AG04450 (cell line): ENCODE results near the gene LAX1. TPM values are rescaled to one million over a fixed set of nuclear protein-coding genes. Genes with fewer than 3 reads are reported as not detected.
"Not testable (repeated sequence)": the region's sequence is repeated elsewhere in the genome, so short reads cannot be mapped to it uniquely, and the experiment has no call there.

ENCODE experiments used
- CTCF ChIA-PET: fragments of 300-600, 350-600 bp; formaldehyde crosslinking; extraction: SDS; loops from one replicate; lab custom pipeline; 2022; ENCODE audit warnings: antibody characterized with exemption, inconsistent platforms; lab: Charles Lee
- POLR2A ChIA-PET: fragments of 350-600 bp; formaldehyde crosslinking; extraction: SDS; loops from one replicate; lab custom pipeline; 2021; ENCODE audit warnings: antibody characterized with exemption, inconsistent platforms; lab: Yijun Ruan, JAX
- DNase-seq: peaks from one replicate; pipeline ENCODE4 v3.0.0-alpha.2; 2011; ENCODE audit warnings: low read depth, low spot score
- H3K27ac ChIP-seq: one replicate; pipeline ENCODE4 v1.5.1; 2012; ENCODE audit warnings: low read depth, low read length, control low read depth
- H3K27me3 ChIP-seq: one replicate; pipeline ENCODE4 v1.6.0; 2012; ENCODE audit warnings: low read length; ENCODE audit not compliant: control insufficient read depth, insufficient read depth
- H3K4me3 ChIP-seq: 2 replicates; pipeline ENCODE4 v1.5.1; 2011; ENCODE audit warnings: mild to moderate bottlenecking, low read depth, low read length, control low read depth
- H3K9me3 ChIP-seq: 2 replicates; pipeline ENCODE4 v1.5.1; 2012; ENCODE audit warnings: low read length; ENCODE audit not compliant: control insufficient read depth, insufficient read depth
- CTCF ChIP-seq: IDR thresholded peaks from 2 replicates; pipeline ENCODE4 v1.5.1; 2011; ENCODE audit warnings: low read depth, low read length, control low read depth, inconsistent platforms
- polyA plus RNA-seq: library from polyadenylated mRNA; depleted of rRNA; stranded (reverse); fragments of >200 nt; gene quantifications from 2 replicates; pipeline ENCODE4 v1.2.3, GENCODE V29; 2011

LAX1 gene
- polyA plus RNA-seq, 1 experiment = not detected

- no peak overlapping the region for H3K27ac ChIP-seq
- POLR2A ChIA-PET = no interaction called here
Measured at GRCh38 chr1:203746281-203746680, 18.7 kb upstream of the LAX1 start.

DNA sequence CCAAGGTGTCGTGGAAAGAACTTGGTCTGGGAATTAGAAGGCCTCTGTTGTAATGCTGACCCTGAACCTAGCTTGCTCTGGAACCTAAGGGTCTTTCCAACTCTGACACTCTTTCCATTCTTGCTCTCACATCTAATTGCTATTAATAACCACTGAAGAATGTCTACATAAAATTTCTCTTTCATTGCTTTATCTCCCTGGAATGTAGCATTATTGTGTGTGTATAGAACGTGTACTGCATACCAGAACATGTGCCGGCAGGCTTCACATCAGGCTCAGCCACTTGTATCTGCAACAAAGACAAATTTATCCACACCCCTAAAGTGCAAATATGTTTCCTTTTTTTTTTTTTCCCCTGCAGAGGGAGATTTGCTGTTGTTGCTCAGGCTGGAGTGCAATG, 13.9 kb upstream of the LAX1 start:
- H3K27ac ChIP-seq = peak overlapping the region; percentile 52

More at GRCh38 chr1:203746281-203746680, 18.7 kb upstream of the LAX1 start:
- Histone ChIP-seq H3K27me3 (no peaks in the 10 kb centered on the region), H3K4me3 (no peak overlapping the region), H3K9me3 (no peaks in the 10 kb centered on the region)
- no peak for DNase-seq
- CTCF ChIA-PET = interaction anchor here (1.5 kb wide), 1 partner anchor 242 kb away, joined by 3 read pairs; no protein-coding TSS in a partner anchor
- TF ChIP-seq CTCF = no peak

DNA sequence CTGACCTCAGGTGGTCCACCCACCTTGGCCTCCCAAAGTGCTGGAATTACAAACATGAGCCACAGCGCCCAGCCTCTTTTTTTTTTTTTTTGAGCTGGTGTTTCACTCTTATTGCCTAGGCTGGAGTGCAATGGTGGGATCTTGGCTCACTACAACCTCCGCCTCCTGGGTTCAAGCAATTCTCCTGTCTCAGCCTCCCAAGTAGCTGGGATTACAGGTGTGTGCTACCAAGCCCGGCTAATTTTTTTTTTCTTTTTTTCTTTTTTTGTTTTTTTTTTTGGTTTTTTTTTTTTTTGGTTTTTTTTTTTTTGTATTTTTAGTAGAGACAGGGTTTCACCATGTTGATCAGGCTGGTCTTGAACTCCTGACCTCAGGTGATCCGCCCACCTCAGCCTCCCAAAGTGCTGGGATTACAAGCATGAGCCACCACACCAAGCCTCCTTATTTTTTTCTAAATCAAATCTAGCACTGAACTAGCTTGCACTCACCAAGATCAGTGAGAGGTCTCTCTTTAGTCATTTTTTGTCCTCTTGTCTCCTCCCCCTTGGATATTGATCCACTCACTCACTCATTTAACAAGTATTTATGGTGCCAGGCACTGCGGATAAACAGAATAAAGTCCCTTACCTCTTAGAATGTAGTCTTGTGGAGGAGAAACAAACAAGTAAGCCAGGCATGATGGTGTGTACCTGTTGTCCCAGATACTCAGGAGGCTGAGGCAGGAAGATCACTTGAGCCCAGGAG, 13.2 kb upstream of the LAX1 start:
- not testable (repeated sequence) for H3K27ac ChIP-seq

More for the DNA sequence above, 13.9 kb upstream of the LAX1 start:
- POLR2A ChIA-PET = no interaction called here
- Histone ChIP-seq H3K9me3 (no peaks in the 10 kb centered on the region), H3K4me3 (no peak overlapping the region), H3K27me3 (no peaks in the 10 kb centered on the region)
- no peak for TF ChIP-seq CTCF
- CTCF ChIA-PET = no interaction called here
- DNase-seq = peak; percentile 48

GRCh38 chr1:203754455-203754864, 10.5 kb upstream of the LAX1 start:
- POLR2A ChIA-PET = no interaction called here
- no peak for TF ChIP-seq CTCF
- H3K9me3 ChIP-seq = no peaks in the 10 kb centered on the region
- no peaks in the 10 kb centered on the region for H3K27me3 ChIP-seq
- CTCF ChIA-PET = no interaction called here
- no peak overlapping the region for H3K4me3 ChIP-seq
- no peak for DNase-seq
- no peak overlapping the region for H3K27ac ChIP-seq

More for the DNA sequence above, 13.2 kb upstream of the LAX1 start:
- DNase-seq, H3K4me3 ChIP-seq, H3K27me3 ChIP-seq, H3K9me3 ChIP-seq: not testable (repeated sequence)
- POLR2A ChIA-PET = interaction anchor here (0.6 kb wide), 1 partner anchor 84 kb away, joined by 3 read pairs; no protein-coding TSS in a partner anchor
- CTCF ChIA-PET = interaction anchor here (0.6 kb wide), 3 partner anchors 194 to 410 kb away, joined by 3 to 4 read pairs (median 3); no protein-coding TSS in a partner anchor

DNA sequence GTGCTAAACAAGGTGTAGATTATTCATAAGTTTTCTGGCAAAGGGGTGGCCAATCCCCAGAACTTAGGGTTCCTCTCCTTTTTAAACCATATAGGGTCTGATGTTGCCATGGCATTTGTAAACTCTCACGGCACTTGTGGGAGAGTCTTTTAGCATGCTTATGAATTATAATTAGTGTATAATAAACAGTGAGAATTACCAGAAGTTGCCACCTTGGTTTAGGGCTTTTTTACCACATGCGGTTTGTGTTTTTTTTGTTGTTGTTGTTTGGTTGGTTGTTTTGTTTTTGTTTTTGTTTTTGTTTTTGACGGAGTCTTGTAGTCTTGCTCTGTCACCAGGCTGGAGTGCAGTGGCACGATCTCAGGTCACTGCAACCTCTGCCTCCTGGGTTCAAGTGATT, 8.9 kb upstream of the LAX1 start:
- CTCF ChIA-PET = no interaction called here
- POLR2A ChIA-PET = no interaction called here
- H3K9me3 ChIP-seq = no peaks in the 10 kb centered on the region

GRCh38 chr1:203758749-203759148, 6.2 kb upstream of the LAX1 start:
- CTCF ChIA-PET, POLR2A ChIA-PET, H3K27ac ChIP-seq, H3K9me3 ChIP-seq, H3K4me3 ChIP-seq, H3K27me3 ChIP-seq, DNase-seq: not testable (repeated sequence)

More for the DNA sequence above, 8.9 kb upstream of the LAX1 start:
- no peak overlapping the region for H3K27ac ChIP-seq
- H3K4me3 ChIP-seq = no peak overlapping the region
- no peak for TF ChIP-seq CTCF
- DNase-seq = no peak
- H3K27me3 ChIP-seq = no peaks in the 10 kb centered on the region
